Measurements from ENCODE around the gene SMDT1.
"Not testable (repeated sequence)": the region's sequence is repeated elsewhere in the genome, so short reads cannot be mapped to it uniquely, and the experiment has no call there.

Gene SMDT1

GRCh38 chr22:42071508-42071907, 8.0 kb upstream of the SMDT1 start:
- DNase-seq = not testable (repeated sequence)

- no peak for DNase-seq
Measured at GRCh38 chr22:42072606-42073330, 6.7 kb upstream of the SMDT1 start.

- DNase-seq = no peak
Measured at GRCh38 chr22:42073621-42074041, 5.9 kb upstream of the SMDT1 start.

- peak; percentile 51 for DNase-seq
Measured at GRCh38 chr22:42074132-42074811, 5.2 kb upstream of the SMDT1 start, which contains the start of gene PHETA2. Gene PHETA2, plus strand, starts transcription at chr22:42074248. Its CDS starts 3,046 bp downstream, at chr22:42077294.

GRCh38 chr22:42074846-42075676, 4.4 kb upstream of the SMDT1 start:
- no peak for DNase-seq

GRCh38 chr22:42076764-42077485, 2.6 kb upstream of the SMDT1 start:
- DNase-seq = no peak

- no peak for DNase-seq
Measured at GRCh38 chr22:42077486-42078125, 1.9 kb upstream of the SMDT1 start.

- no peak for DNase-seq
Measured at GRCh38 chr22:42078469-42079318, 806 bp upstream of the SMDT1 start.

- no peak for DNase-seq
Measured at GRCh38 chr22:42080287-42080686, 787 bp downstream of the SMDT1 start.

GRCh38 chr22:42083119-42083518, 3.6 kb downstream of the SMDT1 start:
- no peak for DNase-seq

GRCh38 chr22:42084874-42085273, 5.4 kb downstream of the SMDT1 start:
- DNase-seq = no peak

GRCh38 chr22:42086051-42086450, 6.6 kb downstream of the SMDT1 start:
- DNase-seq = no peak

GRCh38 chr22:42090596-42091454, 11.3 kb downstream of the SMDT1 start, which contains the start of gene NDUFA6:
Gene NDUFA6, minus strand, starts transcription at chr22:42090772. Its CDS starts 28 bp downstream, at chr22:42090744.
- DNase-seq = peak; percentile 98

- DNase-seq = no peak
Measured at GRCh38 chr22:42091455-42091782, 11.9 kb downstream of the SMDT1 start.

GRCh38 chr22:42101199-42101598, 21.7 kb downstream of the SMDT1 start:
- no peak for DNase-seq

GRCh38 chr22:42104332-42104860, 24.9 kb downstream of the SMDT1 start:
- DNase-seq = not testable (repeated sequence)

- no peak for DNase-seq
Measured at GRCh38 chr22:42108848-42109247, 29.3 kb downstream of the SMDT1 start.

GRCh38 chr22:42111798-42112197, 32.3 kb downstream of the SMDT1 start:
- DNase-seq = no peak

GRCh38 chr22:42112793-42113192, 33.3 kb downstream of the SMDT1 start:
- not testable (repeated sequence) for DNase-seq

GRCh38 chr22:42114721-42115120, 35.2 kb downstream of the SMDT1 start:
- DNase-seq = no peak
